HepG2 (cell line): Measurements from ENCODE around the gene SRXN1. TPM values are rescaled to one million over a fixed set of nuclear protein-coding genes. Genes with fewer than 3 reads are reported as not detected.

Experiments
- ARID5B ChIP-seq: IDR thresholded peaks from 2 replicates; pipeline ENCODE4 v1.4.0; 2020; ENCODE audit warnings: mild to moderate bottlenecking, missing genetic modification reagents
- ASH2L ChIP-seq: fragments of 300-600, 200-600 bp; sonication (generic); IDR thresholded peaks from 2 replicates; pipeline ENCODE4 v1.7.0; 2017; ENCODE audit warnings: low read depth, mild to moderate bottlenecking, moderate library complexity, mixed read lengths, low read length; ENCODE audit not compliant: insufficient read length
- BHLHE40 ChIP-seq: IDR thresholded peaks from 2 replicates; pipeline ENCODE4 v1.6.1; 2011; ENCODE audit warnings: low read length, improper control_type of control experiment
- CBFB ChIP-seq: sonication (generic); formaldehyde crosslinking; IDR thresholded peaks from 2 replicates; pipeline ENCODE4 v1.4.0; 2020; ENCODE audit warnings: missing genetic modification reagents
- ETS1 ChIP-seq: sonication (generic); formaldehyde crosslinking; IDR thresholded peaks from 2 replicates; pipeline ENCODE4 v1.4.0; 2020; ENCODE audit warnings: missing genetic modification reagents
- KLF13 ChIP-seq: sonication (generic); formaldehyde crosslinking; IDR thresholded peaks from 2 replicates; pipeline ENCODE4 v1.4.0; 2020; ENCODE audit warnings: mild to moderate bottlenecking, missing genetic modification reagents
- MEIS1 ChIP-seq: sonication (generic); formaldehyde crosslinking; IDR thresholded peaks from 2 replicates; pipeline ENCODE4 v1.9.0; 2021; ENCODE audit warnings: mild to moderate bottlenecking, missing genetic modification reagents, moderate library complexity, borderline replicate concordance
- NFIC ChIP-seq: IDR thresholded peaks from 2 replicates; pipeline ENCODE4 v1.6.1; 2012; ENCODE audit warnings: mild to moderate bottlenecking, low read length, inconsistent platforms
- NR2C2 ChIP-seq: sonication (generic); formaldehyde crosslinking; IDR thresholded peaks from 2 replicates; pipeline ENCODE4 v1.4.0; 2020; ENCODE audit warnings: missing genetic modification reagents, mild to moderate bottlenecking, moderate library complexity, borderline replicate concordance
- PHB2 ChIP-seq: fragments of 450-650 bp; IDR thresholded peaks from 2 replicates; pipeline ENCODE4 v1.6.1; 2018; ENCODE audit not compliant: partially characterized antibody
- PRDM15 ChIP-seq: sonication (generic); formaldehyde crosslinking; IDR thresholded peaks from 2 replicates; pipeline ENCODE4 v1.4.0; 2020; ENCODE audit warnings: missing genetic modification reagents
- SMC3 ChIP-seq: IDR thresholded peaks from 2 replicates; pipeline ENCODE4 v1.6.1; 2011; ENCODE audit warnings: low read length, improper control_type of control experiment
- SOX13 ChIP-seq, 3 experiments: fragments of 450-650 bp in 1 of 3; sonication (generic) in 1 of 3; formaldehyde crosslinking in 1 of 3; IDR thresholded peaks in 2 of 3; conservative IDR thresholded peaks in 1 of 3; 2 replicates each; pipeline versions ENCODE4 v1.5.0 to v1.6.1; 2016 to 2020; ENCODE audit warnings: antibody characterized with exemption in 1 of 3, mild to moderate bottlenecking in 1 of 3, missing compliant biosample characterization in 1 of 3, missing genetic modification reagents in 1 of 3, moderate library complexity in 1 of 3
- SP5 ChIP-seq: IDR thresholded peaks from 2 replicates; pipeline ENCODE4 v1.6.1; 2016; ENCODE audit warnings: low read depth, borderline replicate concordance
- TFDP1 ChIP-seq: IDR thresholded peaks from 2 replicates; pipeline ENCODE4 v1.6.1; 2016; ENCODE audit warnings: missing compliant biosample characterization, missing genetic modification reagents, borderline replicate concordance
- ZNF563 ChIP-seq: sonication (generic); formaldehyde crosslinking; IDR thresholded peaks from 2 replicates; pipeline ENCODE4 v1.8.0; 2022; ENCODE audit warnings: mild to moderate bottlenecking, moderate library complexity, missing genetic modification reagents
- ZNF615 ChIP-seq: sonication (generic); formaldehyde crosslinking; IDR thresholded peaks from 2 replicates; pipeline ENCODE4 v1.5.0; 2020; ENCODE audit warnings: mild to moderate bottlenecking, missing genetic modification reagents, borderline replicate concordance
- ZNF839 ChIP-seq: sonication (generic); formaldehyde crosslinking; IDR thresholded peaks from 2 replicates; pipeline ENCODE4 v1.4.0; 2020; ENCODE audit warnings: missing genetic modification reagents, mild to moderate bottlenecking, borderline replicate concordance
- polyA plus RNA-seq, 8 experiments: library from polyadenylated mRNA; depleted of rRNA in 3 of 8; stranded (reverse) in 7 of 8; unstranded in 1 of 8; fragments of >200 nt; fragmentation: Illumina TruSeq in 4 of 8; extraction: Trizol in 4 of 8; gene quantifications; 2 replicates each; pipeline versions ENCODE4 v1.2.1 to v1.2.3, GENCODE V29; 2011 to 2016; ENCODE audit warnings: low read depth in 4 of 8, missing spikeins in 1 of 8, mixed read lengths in 1 of 8; ENCODE audit not compliant: insufficient read depth in 1 of 8
- total RNA-seq, 5 experiments: library from RNA; depleted of rRNA; stranded (reverse); fragments of >200 nt; fragmentation: Illumina TruSeq; extraction: Trizol; gene quantifications; 2 replicates each; pipeline ENCODE4 v1.2.3, GENCODE V29; 2016; ENCODE audit warnings: low read depth in 1 of 5

SRXN1 gene
- total and polyA plus RNA-seq, 2 of the 13 experiments (the other 11 are each of a cell fraction or from before 2014, with no cell fraction given) = 29.9 to 87.7 TPM

GRCh38 chr20:653590-654416, 803 bp upstream of the SRXN1 start (continued):
- TF ChIP-seq TFDP1 (CRISPR knock-in tag) = no peak; the same call in 1 of the 2 replicates
- TF ChIP-seq ZNF615 (CRISPR knock-in tag) = peak; percentile 77; the same call in 1 of the 2 replicates
- no peak for TF ChIP-seq NFIC
- no peak for TF ChIP-seq PHB2
- TF ChIP-seq MEIS1 (CRISPR knock-in tag) = peak; percentile 37; the same call in 1 of the 2 replicates
- TF ChIP-seq NR2C2 (CRISPR knock-in tag) = no peak; the same call in 1 of the 2 replicates
- 0 out of 2 replicates have a peak, but pooled peaks have one; percentile 14 for TF ChIP-seq PRDM15 (CRISPR knock-in tag)
- TF ChIP-seq ETS1 (CRISPR knock-in tag) = no peak
- 0 out of 2 replicates have a peak, but pooled peaks have one; percentile 32 for TF ChIP-seq SMC3
- no peak for TF ChIP-seq CBFB (CRISPR knock-in tag)
- TF ChIP-seq BHLHE40 = peak; percentile 64
- no peak for TF ChIP-seq SP5 (CRISPR knock-in tag)
- no peak; the same call in 1 of the 2 replicates for TF ChIP-seq ZNF839 (CRISPR knock-in tag)
- peak; percentile 70 for TF ChIP-seq ASH2L
- TF ChIP-seq KLF13 (CRISPR knock-in tag) = no peak
- TF ChIP-seq ARID5B = peak; percentile 43; the same call in 1 of the 2 replicates
- no peak for TF ChIP-seq SOX13 (IDR thresholded peaks at IDR 0.05)
- TF ChIP-seq SOX13 (CRISPR knock-in tag; conservative IDR thresholded peaks at IDR 0.05 in 1 of 2, IDR thresholded peaks at IDR 0.05 in 1 of 2) = no peak; a peak in 1 of 4 replicates
- peak; percentile 29; the same call in 1 of the 2 replicates for TF ChIP-seq ZNF563 (CRISPR knock-in tag)
